GM18505 (cell line): ENCODE measurements around the gene PRKG1.
A peak's percentile ranks its signal among the peaks of the same experiment; 100 is the strongest.

Experiments used
- ATAC-seq: cut with Tn5 transposase; IDR thresholded peaks from one replicate; pipeline ENCODE4 v1.9.1; 2021; ENCODE audit not compliant: unreplicated experiment
- POLR2A ChIP-seq: IDR thresholded peaks from 4 replicates; pipeline ENCODE4 v1.6.1; 2011; ENCODE audit warnings: borderline replicate concordance; ENCODE audit not compliant: insufficient read depth, insufficient read length; ENCODE audit errors: extremely low read depth

Gene PRKG1

GRCh38 chr10:51689536-51689935, 615.2 kb downstream of the PRKG1 start:
- ATAC-seq, result no peak
- no peak for TF ChIP-seq POLR2A

GRCh38 chr10:51691135-51691534, 616.8 kb downstream of the PRKG1 start:
- no peak for ATAC-seq
- no peak for TF ChIP-seq POLR2A

GRCh38 chr10:51694086-51694768, 619.9 kb downstream of the PRKG1 start:
- no peak for TF ChIP-seq POLR2A
- no peak for ATAC-seq

- no peak for ATAC-seq
- TF ChIP-seq POLR2A, result no peak
Measured at GRCh38 chr10:51696251-51696650, 622.0 kb downstream of the PRKG1 start.

GRCh38 chr10:51698473-51699063, 624.3 kb downstream of the PRKG1 start:
- no peak for ATAC-seq
- TF ChIP-seq POLR2A, result no peak

- peak; percentile 33 for ATAC-seq
- TF ChIP-seq POLR2A, result no peak
Measured at GRCh38 chr10:51699145-51699474, 624.8 kb downstream of the PRKG1 start.

GRCh38 chr10:51699475-51700227, 625.4 kb downstream of the PRKG1 start, which contains the start of gene CSTF2T:
CSTF2T (minus strand) TSS chr10:51699595; CDS start chr10:51699549, 46 bp downstream.
- ATAC-seq, result peak; percentile 95
- peak; percentile 93 for TF ChIP-seq POLR2A

GRCh38 chr10:51700228-51700817, 626.0 kb downstream of the PRKG1 start:
- no peak for ATAC-seq
- TF ChIP-seq POLR2A, result no peak

- no peak for TF ChIP-seq POLR2A
- no peak for ATAC-seq
Measured at GRCh38 chr10:51705774-51706173, 631.5 kb downstream of the PRKG1 start.

GRCh38 chr10:51706225-51706624, 631.9 kb downstream of the PRKG1 start:
- ATAC-seq, result no peak
- no peak for TF ChIP-seq POLR2A

- ATAC-seq, result no peak
Measured at GRCh38 chr10:51707392-51707791, 633.1 kb downstream of the PRKG1 start.

GRCh38 chr10:51707821-51708424, 633.6 kb downstream of the PRKG1 start:
- no peak for TF ChIP-seq POLR2A
- no peak for ATAC-seq

More at GRCh38 chr10:51707392-51707791, 633.1 kb downstream of the PRKG1 start:
- TF ChIP-seq POLR2A, result no peak

- no peak for ATAC-seq
- TF ChIP-seq POLR2A, result no peak
Measured at GRCh38 chr10:51708609-51709008, 634.3 kb downstream of the PRKG1 start.

GRCh38 chr10:51709324-51709972, 635.2 kb downstream of the PRKG1 start:
- no peak for TF ChIP-seq POLR2A
- no peak for ATAC-seq

GRCh38 chr10:51711519-51711891, 637.2 kb downstream of the PRKG1 start:
- no peak for TF ChIP-seq POLR2A
- ATAC-seq, result no peak
